H9 (cell line): ENCODE measurements around the gene BRF1. TPM values are rescaled to one million over a fixed set of nuclear protein-coding genes. Genes with fewer than 3 reads are reported as not detected.

Experiments used
- DNase-seq: peaks from one replicate; pipeline ENCODE4 v3.0.0-alpha.2; 2017
- H2AFZ ChIP-seq: one replicate; pipeline ENCODE4 v1.6.1; 2013; ENCODE audit warnings: mild to moderate bottlenecking, low read length, control low read depth, moderate library complexity
- H2AK5ac ChIP-seq: 2 replicates; pipeline ENCODE4 v1.6.1; 2013; ENCODE audit warnings: low read length, control low read depth, mixed read lengths; ENCODE audit not compliant: insufficient read length
- H2BK120ac ChIP-seq: one replicate; pipeline ENCODE4 v1.6.1; 2013; ENCODE audit warnings: low read depth, mild to moderate bottlenecking, low read length, control low read depth, inconsistent platforms; ENCODE audit not compliant: poor library complexity, severe bottlenecking
- H2BK12ac ChIP-seq: 2 replicates; pipeline ENCODE4 v1.6.1; 2013; ENCODE audit warnings: low read length, control low read depth, mixed read lengths, low read depth; ENCODE audit not compliant: insufficient read length
- H2BK15ac ChIP-seq: 2 replicates; pipeline ENCODE4 v1.6.1; 2013; ENCODE audit warnings: low read depth, low read length, control low read depth
- H2BK20ac ChIP-seq: one replicate; pipeline ENCODE4 v1.6.1; 2013; ENCODE audit warnings: low read depth, mild to moderate bottlenecking, low read length, control low read depth, inconsistent platforms; ENCODE audit not compliant: poor library complexity, severe bottlenecking
- H2BK5ac ChIP-seq: 2 replicates; pipeline ENCODE4 v1.6.1; 2013; ENCODE audit warnings: low read length, control low read depth, mixed read lengths; ENCODE audit not compliant: insufficient read length
- H3K14ac ChIP-seq: 2 replicates; pipeline ENCODE4 v1.6.1; 2013; ENCODE audit warnings: low read length, control low read depth; ENCODE audit not compliant: insufficient read depth
- H3K18ac ChIP-seq: 2 replicates; pipeline ENCODE4 v1.6.1; 2013; ENCODE audit warnings: low read depth, mild to moderate bottlenecking, mixed read lengths, low read length, control low read depth; ENCODE audit not compliant: insufficient read length
- H3K23ac ChIP-seq: 2 replicates; pipeline ENCODE4 v1.6.1; 2013; ENCODE audit warnings: low read length, control low read depth, mixed read lengths, low read depth; ENCODE audit not compliant: insufficient read length
- H3K23me2 ChIP-seq: 2 replicates; pipeline ENCODE4 v1.6.1; 2013; ENCODE audit warnings: low read depth, mild to moderate bottlenecking, mixed read lengths, low read length, control low read depth; ENCODE audit not compliant: insufficient read length, poor library complexity, severe bottlenecking
- H3K27ac ChIP-seq: 2 replicates; pipeline ENCODE4 v1.5.1; 2013; ENCODE audit warnings: low read length, control low read depth, mixed read lengths, low read depth; ENCODE audit not compliant: insufficient read length
- H3K27me3 ChIP-seq: 2 replicates; pipeline ENCODE4 v1.6.1; 2013; ENCODE audit warnings: low read length, control low read depth, inconsistent platforms; ENCODE audit not compliant: insufficient read depth
- H3K4ac ChIP-seq: 2 replicates; pipeline ENCODE4 v1.6.1; 2013; ENCODE audit warnings: low read depth, mild to moderate bottlenecking, control low read depth, inconsistent platforms, low read length, moderate library complexity
- H3K4me1 ChIP-seq: 2 replicates; pipeline ENCODE4 v1.6.1; 2013; ENCODE audit warnings: low read length, control low read depth, inconsistent platforms; ENCODE audit not compliant: insufficient read depth
- H3K4me2 ChIP-seq: 2 replicates; pipeline ENCODE4 v1.6.1; 2013; ENCODE audit warnings: low read length, control low read depth, mixed read lengths; ENCODE audit not compliant: insufficient read length, insufficient read depth
- H3K56ac ChIP-seq: 2 replicates; pipeline ENCODE4 v1.6.1; 2013; ENCODE audit warnings: low read depth, mild to moderate bottlenecking, mixed read lengths, low read length, control low read depth; ENCODE audit not compliant: insufficient read length
- H3K79me1 ChIP-seq: 2 replicates; pipeline ENCODE4 v1.6.1; 2013; ENCODE audit warnings: low read depth, mild to moderate bottlenecking, moderate library complexity, low read length, control low read depth, inconsistent platforms; ENCODE audit not compliant: insufficient read depth, poor library complexity, severe bottlenecking
- H3K79me2 ChIP-seq: 2 replicates; pipeline ENCODE4 v1.6.1; 2013; ENCODE audit warnings: low read length, control low read depth, inconsistent platforms; ENCODE audit not compliant: insufficient read depth
- H3K9ac ChIP-seq: 2 replicates; pipeline ENCODE4 v1.6.1; 2013; ENCODE audit warnings: low read length, control low read depth, mixed read lengths; ENCODE audit not compliant: insufficient read length; ENCODE audit errors: extremely low read depth
- H3K9me3 ChIP-seq: one replicate; pipeline ENCODE4 v1.6.1; 2013; ENCODE audit warnings: low read depth, low read length, inconsistent platforms; ENCODE audit not compliant: control insufficient read depth
- H3T11ph ChIP-seq: one replicate; pipeline ENCODE4 v1.6.1; 2013; ENCODE audit warnings: mild to moderate bottlenecking, low read length, control low read depth, inconsistent platforms
- H4K20me1 ChIP-seq: one replicate; pipeline ENCODE4 v1.6.1; 2013; ENCODE audit not compliant: control insufficient read depth, insufficient read length, insufficient read depth
- H4K5ac ChIP-seq: 2 replicates; pipeline ENCODE4 v1.6.1; 2013; ENCODE audit warnings: low read depth, mild to moderate bottlenecking, mixed read lengths, low read length, control low read depth; ENCODE audit not compliant: insufficient read length
- H4K8ac ChIP-seq: replicated peaks from 2 replicates; pipeline ENCODE4 v1.6.1; 2013; ENCODE audit warnings: low read length, control low read depth, mixed read lengths, low read depth; ENCODE audit not compliant: insufficient read length
- H4K91ac ChIP-seq: 2 replicates; pipeline ENCODE4 v1.6.1; 2013; ENCODE audit warnings: low read depth, mild to moderate bottlenecking, moderate library complexity, mixed read lengths, low read length, control low read depth; ENCODE audit not compliant: insufficient read length
- H3K27ac Mint-ChIP-seq, 3 experiments: 2 replicates in 2 of 3; 3 replicates in 1 of 3; pipeline ENCODE4 v1.8.0; 2020 to 2021; ENCODE audit warnings: mixed read lengths in 3 of 3, mild to moderate bottlenecking in 1 of 3, moderate library complexity in 1 of 3
- H3K27me3 Mint-ChIP-seq: 2 replicates; pipeline ENCODE4 v1.8.0; 2021; ENCODE audit warnings: low read depth, mild to moderate bottlenecking, moderate library complexity, mixed read lengths
- H3K36me3 Mint-ChIP-seq, 3 experiments: 2 replicates in 2 of 3; 3 replicates in 1 of 3; pipeline ENCODE4 v1.8.0; 2020 to 2021; ENCODE audit warnings: low read depth in 3 of 3, mixed read lengths in 3 of 3; ENCODE audit not compliant: insufficient read depth in 1 of 3
- H3K4me1 Mint-ChIP-seq, 2 experiments: 2 replicates each; pipeline ENCODE4 v1.8.0; 2020; ENCODE audit warnings: mixed read lengths in 2 of 2
- H3K4me3 Mint-ChIP-seq, 2 experiments: 2 replicates in 1 of 2; 3 replicates in 1 of 2; pipeline ENCODE4 v1.8.0; 2020 to 2021; ENCODE audit warnings: mild to moderate bottlenecking in 2 of 2, mixed read lengths in 2 of 2, moderate library complexity in 1 of 2
- H3K9me3 Mint-ChIP-seq, 2 experiments: 2 replicates in 1 of 2; 3 replicates in 1 of 2; pipeline ENCODE4 v1.8.0; 2020; ENCODE audit warnings: mild to moderate bottlenecking in 2 of 2, mixed read lengths in 2 of 2, moderate library complexity in 1 of 2
- CTCF ChIP-seq: fragments of 200-600 bp; sonication (generic); conservative IDR thresholded peaks from 3 replicates; pipeline ENCODE4 v1.8.0; 2021; ENCODE audit warnings: antibody characterized with exemption, mild to moderate bottlenecking
- WGBS: extraction: QIAGEN DNeasy Blood & Tissue Kit; methylation state at CpG from one replicate; pipeline ENCODE4 v1.1.7; 2013; ENCODE audit warnings: missing lambda C conversion rate, low lambda C conversion rate, mixed read lengths; ENCODE audit not compliant: insufficient read length; ENCODE audit errors: extremely low coverage; 5-methylcytosine and 5-hydroxymethylcytosine counted together
- total RNA-seq: library from RNA; stranded (reverse); gene quantifications from 2 replicates; pipeline ENCODE4 v1.2.1, GENCODE V29; 2021

Gene BRF1
- total RNA-seq, 1 experiment from 2014 or later = 28.3 TPM

- no peak overlapping the region for H3K14ac ChIP-seq
- H4K91ac ChIP-seq = no peak overlapping the region
- no peak overlapping the region for H4K8ac ChIP-seq
- H2BK15ac ChIP-seq = no peak overlapping the region
- H3K79me2 ChIP-seq = no peaks in the 10 kb centered on the region
- H2AFZ ChIP-seq = no peak overlapping the region
- Mint-ChIP-seq H3K4me3 (no peak overlapping the region), H3K27ac (no peak overlapping the region), H3K9me3 (no peaks in the 10 kb centered on the region), H3K27me3 (peaks cover 5% of the 10 kb centered on the region), H3K4me1 (peaks cover 5 to 31% of the 10 kb centered on the region in 2 experiments), H3K36me3 (no peaks in the 10 kb centered on the region)
- H3K4me2 ChIP-seq = no peak overlapping the region
- H3K27me3 ChIP-seq = no peaks in the 10 kb centered on the region
- WGBS = no CpG with 5 or more reads among the region's 12 CpGs
- no peak overlapping the region for H2BK5ac ChIP-seq
- no peak overlapping the region for H3K27ac ChIP-seq
- H3K23me2 ChIP-seq = no peaks in the 10 kb centered on the region
- TF ChIP-seq CTCF = no peak
- no peak overlapping the region for H3K23ac ChIP-seq
- no peak overlapping the region for H3K4ac ChIP-seq
- H2BK20ac ChIP-seq = no peak overlapping the region
- no peak overlapping the region for H2BK120ac ChIP-seq
- no peaks in the 10 kb centered on the region for H3K9me3 ChIP-seq
- no peak overlapping the region for H2BK12ac ChIP-seq
- H4K20me1 ChIP-seq = no peaks in the 10 kb centered on the region
- H2AK5ac ChIP-seq = no peak overlapping the region
- DNase-seq = no peak
- H3K18ac ChIP-seq = no peak overlapping the region
- no peak overlapping the region for H3K9ac ChIP-seq
- no peaks in the 10 kb centered on the region for H3K79me1 ChIP-seq
- no peak overlapping the region for H3K56ac ChIP-seq
- no peaks in the 10 kb centered on the region for H3K4me1 ChIP-seq
- H3T11ph ChIP-seq = no peak overlapping the region
- no peak overlapping the region for H4K5ac ChIP-seq
Observed at GRCh38 chr14:105160776-105161175, 140.0 kb downstream of the BRF1 start.
